Ascending aorta (tissue), 2 donors: ENCODE results near the gene CLK4. TPM values are rescaled to one million over a fixed set of nuclear protein-coding genes. Genes with fewer than 3 reads are reported as not detected.

Experiments used
- DNase-seq, 2 donors: peaks; one replicate each; pipeline ENCODE4 v3.0.0-alpha.2; 2019; ENCODE audit warnings: low spot score in 2 of 2
- H3K27ac ChIP-seq, 2 donors: fragments of 200-600 bp; sonication (generic); one replicate each; pipeline ENCODE4 v1.5.1; 2016 to 2017; ENCODE audit warnings: mild to moderate bottlenecking in 1 of 2
- H3K27me3 ChIP-seq: fragments of 200-600 bp; sonication (generic); one replicate; pipeline ENCODE4 v1.5.1; 2017
- H3K36me3 ChIP-seq, 2 donors: fragments of 200-600 bp; sonication (generic); one replicate each; pipeline ENCODE4 v1.5.1; 2016
- H3K4me1 ChIP-seq, 2 donors: fragments of 200-600 bp; sonication (generic); one replicate each; pipeline ENCODE4 v1.5.1; 2016 to 2017; ENCODE audit warnings: mild to moderate bottlenecking in 1 of 2
- H3K4me3 ChIP-seq, 2 donors: fragments of 200-600 bp; sonication (generic); one replicate each; pipeline ENCODE4 v1.5.1; 2016 to 2017; ENCODE audit warnings: mild to moderate bottlenecking in 1 of 2
- H3K9me3 ChIP-seq, 2 donors: fragments of 200-600 bp; sonication (generic); one replicate each; pipeline ENCODE4 v1.5.1; 2016
- CTCF ChIP-seq, 3 experiments: fragments of 200-600 bp in 2 of 3; fragments of 450-650 bp in 1 of 3; sonication (generic) in 2 of 3; IDR thresholded peaks; one replicate each; pipeline ENCODE4 v1.5.1; 2016 to 2019; ENCODE audit warnings: antibody characterized with exemption in 3 of 3, mild to moderate bottlenecking in 1 of 3, moderate library complexity in 1 of 3
- intact Hi-C: fragments of 100-400 bp; cut with DNase I; formaldehyde crosslinking; loops from one replicate; pipeline ENCODE4 v1.15.1; 2023
- total RNA-seq: library from RNA; depleted of rRNA; stranded (reverse); fragments of >200 nt; gene quantifications from one replicate; pipeline ENCODE4 v1.1.0, GENCODE V29; 2016

The CLK4 gene
- total RNA-seq, 1 donor from 2014 or later = 17.6 TPM

GRCh38 chr5:178662541-178662860, 35.7 kb upstream of the CLK4 start:
- intact Hi-C loops = no loop called here
- Histone ChIP-seq H3K36me3 (no peaks in the 10 kb centered on the region), H3K9me3 (no peaks in the 10 kb centered on the region), H3K4me1 (no peaks in the 10 kb centered on the region), H3K4me3 (no peak overlapping the region), H3K27me3 (no peaks in the 10 kb centered on the region), H3K27ac (no peak overlapping the region)
- TF ChIP-seq CTCF (IDR thresholded peaks at IDR 0.05) = no peak
- DNase-seq = no peak

GRCh38 chr5:178661836-178662540, 35.1 kb upstream of the CLK4 start:
- Histone ChIP-seq H3K4me1 (no peaks in the 10 kb centered on the region), H3K4me3 (no peak overlapping the region), H3K36me3 (no peaks in the 10 kb centered on the region), H3K9me3 (no peaks in the 10 kb centered on the region), H3K27ac (no peak overlapping the region), H3K27me3 (no peaks in the 10 kb centered on the region)
- no peak for TF ChIP-seq CTCF (IDR thresholded peaks at IDR 0.05)
- no peak for DNase-seq
- intact Hi-C loops = no loop called here

GRCh38 chr5:178651046-178651810, 24.4 kb upstream of the CLK4 start:
- no peaks in the 10 kb centered on the region for H3K4me1 ChIP-seq
- intact Hi-C loops = no loop called here
- no peak overlapping the region for H3K27ac ChIP-seq
- H3K36me3 ChIP-seq = no peaks in the 10 kb centered on the region
- H3K4me3 ChIP-seq = no peak overlapping the region
- TF ChIP-seq CTCF (IDR thresholded peaks at IDR 0.05) = no peak
- H3K9me3 ChIP-seq = no peaks in the 10 kb centered on the region
- no peaks in the 10 kb centered on the region for H3K27me3 ChIP-seq
- peak in 1 of 2 donors; percentile 30 for DNase-seq

GRCh38 chr5:178650214-178650613, 23.4 kb upstream of the CLK4 start:
- Histone ChIP-seq H3K36me3 (no peaks in the 10 kb centered on the region), H3K27ac (no peak overlapping the region), H3K9me3 (no peaks in the 10 kb centered on the region), H3K27me3 (no peaks in the 10 kb centered on the region), H3K4me3 (no peak overlapping the region), H3K4me1 (no peaks in the 10 kb centered on the region)
- no peak for TF ChIP-seq CTCF (IDR thresholded peaks at IDR 0.05)
- intact Hi-C loops = no loop called here
- peak in 1 of 2 donors; percentile 50 for DNase-seq

GRCh38 chr5:178649580-178649979, 22.7 kb upstream of the CLK4 start:
- peak in 1 of 2 donors; percentile 2 for DNase-seq
- H3K4me3 ChIP-seq = no peak overlapping the region
- H3K9me3 ChIP-seq = no peaks in the 10 kb centered on the region
- H3K36me3 ChIP-seq = no peaks in the 10 kb centered on the region
- H3K4me1 ChIP-seq = no peaks in the 10 kb centered on the region
- H3K27ac ChIP-seq = no peak overlapping the region
- intact Hi-C loops = no loop called here
- H3K27me3 ChIP-seq = no peaks in the 10 kb centered on the region
- no peak for TF ChIP-seq CTCF (IDR thresholded peaks at IDR 0.05)
